GM19193 (cell line): Measurements from ENCODE around the gene EXOC2.

ENCODE experiments used
- POLR2A ChIP-seq: IDR thresholded peaks from 4 replicates; pipeline ENCODE4 v1.6.1; 2011; ENCODE audit not compliant: insufficient read depth, insufficient read length; ENCODE audit errors: extremely low read depth

Gene EXOC2

DNA sequence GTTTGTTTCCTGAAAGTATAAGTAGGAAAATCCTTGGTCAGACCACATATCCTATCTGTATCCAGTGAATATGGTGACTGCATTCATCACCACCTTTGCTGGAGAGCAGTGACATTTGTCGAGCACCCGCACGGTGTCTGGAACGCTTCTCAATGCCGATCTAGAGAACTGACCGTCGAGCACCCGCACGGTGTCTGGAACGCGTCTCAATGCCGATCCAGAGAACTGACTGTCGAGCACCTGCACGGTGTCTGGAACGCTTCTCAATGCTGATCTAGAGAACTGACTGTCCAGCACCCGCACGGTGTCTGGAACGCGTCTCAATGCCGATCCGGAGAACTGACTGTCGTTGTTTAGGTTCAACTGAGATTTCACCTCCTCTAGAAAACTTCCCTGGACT lies 103.8 kb downstream of the EXOC2 start:
- TF ChIP-seq POLR2A = no peak

DNA sequence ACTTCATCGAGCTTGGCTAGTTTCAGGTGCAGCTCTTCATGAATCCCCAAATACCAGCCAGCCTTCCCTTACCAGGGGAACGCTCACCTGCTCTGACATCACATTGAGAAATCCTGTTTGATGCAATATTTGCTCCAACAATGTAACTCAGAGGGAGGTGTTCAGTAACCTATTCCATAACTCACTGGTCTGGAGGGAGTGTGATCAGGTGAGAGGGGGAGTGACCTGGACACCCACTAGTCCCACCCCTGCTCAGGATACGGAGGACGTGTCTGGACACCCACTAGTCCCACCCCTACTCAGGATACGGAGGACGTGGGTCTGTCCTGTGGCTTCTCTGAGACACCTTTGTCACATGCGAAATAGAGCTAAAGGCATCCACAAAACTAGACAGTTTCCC lies 106.4 kb downstream of the EXOC2 start:
- no peak for TF ChIP-seq POLR2A

DNA sequence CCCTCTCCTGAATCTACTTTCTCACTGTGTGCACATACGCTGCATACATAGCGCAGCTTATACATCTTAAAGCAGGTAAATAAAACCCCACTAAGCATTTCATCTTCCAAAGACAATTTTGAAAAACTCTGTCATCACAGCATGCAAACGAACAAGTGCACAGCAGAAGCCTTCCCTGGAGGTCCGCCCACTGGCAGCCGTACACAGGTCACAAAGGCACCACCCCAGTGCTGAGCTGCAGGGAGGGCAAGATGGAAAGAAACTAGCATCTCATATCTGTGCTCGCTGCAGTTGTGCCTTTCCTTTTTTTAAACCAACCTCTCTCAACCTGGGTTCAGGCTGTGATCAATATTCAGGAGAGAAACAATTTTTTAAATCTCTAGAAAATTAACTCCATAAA lies 109.3 kb downstream of the EXOC2 start:
- no peak for TF ChIP-seq POLR2A

DNA sequence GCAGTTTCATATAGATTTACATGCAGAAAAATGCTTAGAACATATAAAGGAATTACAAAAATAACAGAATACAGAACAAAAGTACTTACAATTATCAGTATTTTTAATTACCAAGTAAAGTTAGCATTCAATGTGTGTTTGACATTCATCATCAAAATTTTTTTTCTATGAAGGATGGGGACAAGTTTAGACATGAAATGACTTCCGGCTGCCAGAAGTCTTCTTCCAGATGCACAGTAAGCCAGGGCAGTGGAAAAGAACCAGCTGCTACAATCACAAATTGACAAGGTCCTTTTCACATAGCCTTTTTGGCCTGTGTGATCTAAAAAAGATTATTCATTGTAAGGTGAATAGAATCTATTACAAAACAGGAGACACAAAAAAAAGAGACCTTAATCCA lies 109.8 kb downstream of the EXOC2 start:
- TF ChIP-seq POLR2A = no peak

DNA sequence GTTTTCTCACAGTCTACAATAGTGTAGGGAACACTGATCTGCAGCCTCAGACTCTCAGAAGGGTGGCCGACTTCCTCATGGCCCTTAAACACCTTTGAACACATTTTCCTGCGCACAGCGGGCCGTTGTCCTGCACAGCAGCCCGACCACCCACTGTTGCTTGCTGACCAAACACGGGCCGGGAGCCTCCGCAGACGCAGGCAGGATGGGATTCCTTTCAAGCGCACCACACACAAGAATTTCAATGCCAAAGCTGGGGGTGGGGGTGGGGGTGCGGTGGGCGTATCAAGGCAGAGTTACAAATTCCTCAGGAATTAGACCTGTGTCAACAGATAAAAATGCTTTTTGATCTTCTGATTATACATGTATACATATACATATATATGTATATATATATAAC lies 110.6 kb downstream of the EXOC2 start:
- no peak for TF ChIP-seq POLR2A

DNA sequence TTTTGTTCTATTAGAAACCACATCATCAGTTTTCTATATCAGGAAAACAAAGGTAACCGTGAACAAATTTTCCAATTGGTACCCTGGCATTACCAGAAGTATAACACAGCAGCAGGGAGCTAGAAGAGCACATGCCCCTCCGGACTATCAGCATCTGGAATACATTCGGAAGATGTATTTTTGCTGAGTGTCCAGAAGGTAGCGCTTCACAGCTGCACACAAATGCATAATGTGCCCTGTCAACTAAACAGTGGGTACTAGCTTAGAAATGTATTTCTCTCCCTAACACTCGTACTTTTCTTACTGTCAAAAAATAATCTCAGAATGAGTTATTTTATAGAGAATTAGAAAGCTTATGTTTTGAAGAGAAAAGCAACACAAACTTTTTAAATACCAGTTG lies 113.6 kb downstream of the EXOC2 start:
- TF ChIP-seq POLR2A = no peak

DNA sequence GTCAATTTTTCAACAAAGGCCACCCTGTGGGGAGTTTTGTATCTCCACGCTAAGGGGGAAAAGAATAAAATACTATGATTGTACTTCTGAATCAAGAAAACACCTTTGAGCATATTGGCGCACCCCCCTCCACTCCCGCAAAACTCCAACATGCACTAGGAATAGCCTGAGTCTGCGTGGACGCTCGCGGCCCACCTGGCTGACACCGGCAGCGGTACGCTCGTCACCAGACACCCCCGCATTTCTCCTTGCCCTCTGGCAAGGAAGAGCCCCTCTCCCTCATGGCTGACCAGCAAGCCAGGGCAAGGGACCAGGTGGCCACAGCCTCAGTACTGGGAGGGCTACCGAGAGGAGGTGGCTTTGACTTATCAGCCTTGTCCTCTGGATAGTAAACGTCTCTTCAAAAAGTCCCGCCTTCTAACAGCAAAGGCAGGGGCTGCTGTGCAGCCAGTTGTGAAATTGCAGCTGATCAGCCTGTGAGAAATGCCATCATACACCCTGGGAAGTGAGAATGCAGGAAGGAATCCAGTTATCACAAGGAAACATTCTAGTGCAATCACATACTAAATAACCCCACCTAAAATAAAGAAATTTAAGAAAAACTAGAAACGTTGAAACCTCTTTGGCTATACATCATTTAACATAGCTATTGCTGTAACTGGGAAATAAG lies 120.2 kb downstream of the EXOC2 start:
- no peak for TF ChIP-seq POLR2A

DNA sequence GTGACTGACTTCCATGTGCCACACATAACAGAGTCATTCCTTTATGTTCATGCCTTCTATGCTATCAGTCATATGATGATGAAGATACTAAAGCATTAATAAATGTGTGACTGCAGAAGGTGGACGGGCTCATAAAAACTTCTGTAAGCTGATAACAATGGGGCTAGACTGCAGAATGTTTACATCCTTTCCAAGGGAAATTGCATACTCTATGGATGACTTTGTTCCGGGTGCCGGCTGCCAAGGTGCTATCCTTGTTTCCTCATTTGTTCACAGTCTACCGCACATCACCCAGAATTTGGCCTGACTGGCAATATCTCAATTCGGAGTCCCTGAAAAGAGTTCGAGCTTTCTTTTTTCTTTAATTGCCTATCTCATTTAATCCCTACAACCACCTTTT lies 121.0 kb downstream of the EXOC2 start:
- TF ChIP-seq POLR2A = no peak

DNA sequence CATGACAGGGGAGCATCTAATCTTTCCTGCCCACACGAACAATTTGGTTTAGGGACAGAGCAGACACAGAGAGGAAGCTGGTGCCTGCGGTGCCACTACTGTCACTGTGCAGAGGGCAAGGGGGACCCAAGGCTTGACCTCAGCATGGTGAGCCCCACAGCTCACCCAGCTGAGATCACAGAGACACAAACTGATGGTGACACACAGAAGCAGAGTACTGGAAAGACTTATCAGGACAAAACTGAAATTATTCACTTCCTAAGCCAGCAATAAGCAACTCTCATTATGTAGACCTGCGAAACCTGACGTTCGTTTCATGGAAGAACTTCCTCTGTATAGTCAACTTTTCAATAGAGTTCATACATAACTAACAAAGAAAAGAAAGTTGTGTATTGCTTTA lies 122.1 kb downstream of the EXOC2 start:
- no peak for TF ChIP-seq POLR2A

DNA sequence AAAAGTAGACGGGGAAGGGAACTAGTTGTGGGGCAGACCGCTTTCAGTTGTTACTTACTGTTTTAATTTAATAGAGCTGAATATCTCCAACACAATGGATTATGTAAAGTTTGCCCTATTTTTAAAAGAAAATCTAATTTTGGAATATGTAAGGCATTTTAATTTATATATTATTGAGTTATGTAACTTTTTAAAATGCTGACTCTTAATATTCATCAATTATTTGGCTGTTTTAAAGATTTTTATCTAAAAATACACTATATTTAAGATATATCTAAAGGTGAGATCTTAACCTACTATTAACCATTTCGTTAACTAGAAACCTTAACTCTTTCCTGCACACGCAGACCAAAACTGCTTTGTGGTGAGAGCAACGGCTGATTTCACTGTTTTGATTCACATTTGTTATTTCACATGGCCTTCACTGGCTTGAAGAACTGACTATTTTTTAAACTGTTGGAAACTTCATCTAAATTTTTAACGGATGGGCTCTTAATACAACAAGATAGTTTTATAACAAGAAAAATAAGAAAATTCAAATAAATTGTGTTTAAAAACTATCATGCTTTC lies 123.9 kb downstream of the EXOC2 start:
- TF ChIP-seq POLR2A = no peak

DNA sequence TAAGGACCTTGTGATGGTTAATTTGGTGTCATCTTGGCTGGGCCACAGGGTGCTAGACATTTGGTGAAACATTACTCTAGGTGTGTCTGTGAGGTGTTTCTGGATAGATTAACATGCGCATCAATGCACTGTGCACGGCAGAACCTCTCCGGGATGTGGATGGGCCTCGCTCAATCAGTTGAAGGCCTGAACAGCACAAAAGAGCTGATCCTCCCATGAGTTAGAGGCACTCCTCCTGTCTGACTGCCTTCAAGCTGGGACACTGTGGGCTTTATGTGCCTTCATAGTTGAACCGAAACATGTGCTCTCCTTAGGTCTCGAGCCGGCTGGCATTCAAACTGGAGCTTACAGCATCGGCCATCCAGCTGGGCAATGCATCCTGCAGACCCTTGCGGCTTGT lies 124.9 kb downstream of the EXOC2 start:
- TF ChIP-seq POLR2A = no peak

DNA sequence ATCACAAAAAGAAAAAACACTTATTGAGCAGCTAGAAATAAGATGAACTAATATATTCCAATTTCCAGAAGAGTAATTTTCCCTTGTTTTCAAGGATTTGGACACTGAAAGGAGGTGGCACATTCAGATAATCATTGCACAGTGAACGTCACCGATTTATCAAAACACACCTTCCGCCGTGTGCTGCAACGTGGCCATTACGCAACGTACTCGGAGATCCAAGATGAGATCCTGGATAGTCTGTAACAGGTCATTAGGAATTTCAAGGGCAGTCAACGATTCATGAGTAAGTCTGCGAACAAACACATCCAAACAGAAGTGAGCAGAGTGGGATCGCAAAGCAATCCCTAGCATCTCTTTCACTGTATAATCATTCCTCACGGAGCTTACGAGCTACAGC lies 129.1 kb downstream of the EXOC2 start:
- TF ChIP-seq POLR2A = no peak

DNA sequence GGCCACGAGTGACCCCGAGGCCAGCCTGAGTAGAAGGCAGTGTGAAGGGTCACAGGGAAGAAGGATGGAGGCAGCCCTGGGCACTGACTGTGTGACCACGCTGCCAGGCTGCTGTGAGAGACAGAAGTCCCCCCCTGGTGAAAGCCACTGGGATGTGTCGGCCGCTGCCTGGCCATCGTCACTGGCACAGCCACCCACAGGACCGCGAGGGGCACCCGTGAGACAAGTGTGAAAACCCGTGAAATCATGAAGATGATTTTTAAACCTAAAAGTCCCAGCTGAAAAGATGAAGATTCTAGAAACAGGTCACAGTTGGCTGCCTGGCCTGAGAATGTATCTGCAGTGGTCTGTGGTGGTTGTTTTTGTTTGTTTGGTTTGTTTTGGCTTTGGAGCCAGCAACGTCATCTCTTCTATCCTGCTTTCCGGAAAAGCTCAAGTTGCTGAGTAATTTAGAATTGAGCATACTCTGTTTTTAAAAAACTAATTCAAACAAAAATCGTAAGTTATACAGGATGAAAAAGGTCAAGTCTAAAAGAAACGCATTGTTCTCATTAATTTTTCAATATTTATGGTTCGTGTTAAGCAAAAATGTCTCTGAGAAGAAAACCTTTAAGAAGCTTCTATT lies 130.8 kb downstream of the EXOC2 start:
- TF ChIP-seq POLR2A = no peak

DNA sequence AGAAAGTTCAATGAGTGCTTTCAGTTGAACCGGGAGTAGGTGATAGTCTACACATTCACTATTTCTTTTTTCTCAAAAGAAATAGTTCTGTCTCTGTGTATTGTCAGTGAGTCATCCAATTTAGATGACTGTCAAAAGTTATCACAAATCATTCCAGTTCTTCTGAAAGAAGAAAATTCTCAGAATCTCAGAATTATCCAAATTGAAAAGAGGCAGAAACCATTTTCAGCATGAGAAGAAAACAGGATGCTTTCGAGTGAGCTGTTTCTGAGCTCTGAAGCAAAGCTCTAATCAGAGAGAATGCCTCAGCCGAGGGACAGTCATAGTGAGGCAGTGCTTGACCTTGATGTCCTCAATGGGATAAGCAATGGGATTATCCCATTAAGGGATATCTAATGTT lies 134.0 kb downstream of the EXOC2 start:
- TF ChIP-seq POLR2A = no peak

DNA sequence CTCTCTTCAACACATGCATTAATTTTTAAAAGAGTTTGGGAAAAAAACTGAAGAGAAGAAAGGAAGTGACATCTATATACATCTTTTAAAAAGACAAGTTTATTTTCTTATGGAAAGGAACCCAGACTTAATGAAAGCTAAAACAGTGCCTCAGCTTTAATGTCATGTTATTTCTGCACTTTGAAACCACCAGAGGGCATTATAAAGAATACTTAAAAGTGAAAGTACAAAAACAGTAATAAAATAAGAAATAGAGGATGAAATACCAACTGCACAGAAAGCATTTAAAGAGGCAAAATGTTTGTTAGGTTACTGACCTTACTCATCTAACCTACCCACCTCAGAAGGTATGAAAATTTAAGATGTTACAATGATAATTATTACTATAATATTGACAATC lies 134.8 kb downstream of the EXOC2 start:
- TF ChIP-seq POLR2A = no peak

DNA sequence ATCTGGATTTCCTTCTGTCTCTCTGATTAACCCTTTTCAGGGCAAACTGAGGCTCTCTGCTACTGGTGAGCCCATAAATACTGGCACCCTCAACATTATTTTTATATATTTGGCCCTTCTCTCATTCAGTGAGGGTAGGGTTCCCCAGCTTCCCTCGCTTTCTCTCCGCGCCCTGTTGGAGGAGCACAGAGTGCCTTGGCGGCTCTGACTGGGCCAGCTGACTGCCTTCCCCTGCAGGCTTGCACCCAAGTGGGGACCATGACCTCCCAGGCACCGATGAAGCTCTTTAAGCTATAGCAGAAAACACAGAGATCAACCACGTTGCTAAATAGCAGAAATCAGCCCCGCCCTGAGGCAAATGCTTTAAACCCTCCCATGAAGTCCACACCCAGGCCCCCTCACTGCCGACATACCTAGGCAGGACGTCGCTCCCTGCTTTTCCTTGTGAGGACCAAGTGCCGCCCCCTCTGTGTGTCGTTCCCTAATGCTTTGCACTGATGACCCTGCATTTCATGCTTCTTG lies 141.0 kb downstream of the EXOC2 start:
- TF ChIP-seq POLR2A = no peak
